WERI-Rb-1 (cell line): ENCODE results near the gene NEBL.
A peak's percentile ranks its signal among the peaks of the same experiment; 100 is the strongest.

Source experiments
- DNase-seq: peaks from one replicate; pipeline ENCODE4 v3.0.0-alpha.2; 2020
- H3K27ac ChIP-seq: fragments of 250-450 bp; sonication (Bioruptor Pico); 2 replicates; pipeline ENCODE4 v1.5.1; 2020; ENCODE audit warnings: mild to moderate bottlenecking, moderate library complexity
- H3K27me3 ChIP-seq: fragments of 250-450 bp; sonication (Bioruptor Pico); 2 replicates; pipeline ENCODE4 v1.5.1; 2021; ENCODE audit warnings: mild to moderate bottlenecking, low read depth, moderate library complexity; ENCODE audit not compliant: insufficient read depth, severe bottlenecking
- H3K36me3 ChIP-seq: fragments of 250-450 bp; sonication (Bioruptor Pico); 2 replicates; pipeline ENCODE4 v1.5.1; 2020; ENCODE audit warnings: mild to moderate bottlenecking, moderate library complexity
- H3K4me3 ChIP-seq: 2 replicates; pipeline ENCODE4 v1.5.1; 2011; ENCODE audit warnings: low read depth, mild to moderate bottlenecking, control low read depth, low read length
- H3K9me3 ChIP-seq: fragments of 250-450 bp; sonication (Bioruptor Pico); 2 replicates; pipeline ENCODE4 v1.5.1; 2021; ENCODE audit warnings: mild to moderate bottlenecking, moderate library complexity; ENCODE audit not compliant: severe bottlenecking
- TF ChIP-seq, protein P1 (sequence below): IDR thresholded peaks from 2 replicates; pipeline ENCODE4 v1.5.1; 2011; ENCODE audit warnings: low read depth, mild to moderate bottlenecking, control low read depth, inconsistent platforms, low read length

The NEBL gene

GRCh38 chr10:20893297-20893696 lies 3.8 kb downstream of the NEBL start:
- Histone ChIP-seq H3K27me3 (no peaks in the 10 kb centered on the region), H3K4me3 (no peak overlapping the region), H3K36me3 (no peaks in the 10 kb centered on the region), H3K27ac (no peak overlapping the region), H3K9me3 (no peaks in the 10 kb centered on the region)
- TF ChIP-seq, protein P1, sequence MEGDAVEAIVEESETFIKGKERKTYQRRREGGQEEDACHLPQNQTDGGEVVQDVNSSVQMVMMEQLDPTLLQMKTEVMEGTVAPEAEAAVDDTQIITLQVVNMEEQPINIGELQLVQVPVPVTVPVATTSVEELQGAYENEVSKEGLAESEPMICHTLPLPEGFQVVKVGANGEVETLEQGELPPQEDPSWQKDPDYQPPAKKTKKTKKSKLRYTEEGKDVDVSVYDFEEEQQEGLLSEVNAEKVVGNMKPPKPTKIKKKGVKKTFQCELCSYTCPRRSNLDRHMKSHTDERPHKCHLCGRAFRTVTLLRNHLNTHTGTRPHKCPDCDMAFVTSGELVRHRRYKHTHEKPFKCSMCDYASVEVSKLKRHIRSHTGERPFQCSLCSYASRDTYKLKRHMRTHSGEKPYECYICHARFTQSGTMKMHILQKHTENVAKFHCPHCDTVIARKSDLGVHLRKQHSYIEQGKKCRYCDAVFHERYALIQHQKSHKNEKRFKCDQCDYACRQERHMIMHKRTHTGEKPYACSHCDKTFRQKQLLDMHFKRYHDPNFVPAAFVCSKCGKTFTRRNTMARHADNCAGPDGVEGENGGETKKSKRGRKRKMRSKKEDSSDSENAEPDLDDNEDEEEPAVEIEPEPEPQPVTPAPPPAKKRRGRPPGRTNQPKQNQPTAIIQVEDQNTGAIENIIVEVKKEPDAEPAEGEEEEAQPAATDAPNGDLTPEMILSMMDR = no peak
- no peak for DNase-seq

DNA sequence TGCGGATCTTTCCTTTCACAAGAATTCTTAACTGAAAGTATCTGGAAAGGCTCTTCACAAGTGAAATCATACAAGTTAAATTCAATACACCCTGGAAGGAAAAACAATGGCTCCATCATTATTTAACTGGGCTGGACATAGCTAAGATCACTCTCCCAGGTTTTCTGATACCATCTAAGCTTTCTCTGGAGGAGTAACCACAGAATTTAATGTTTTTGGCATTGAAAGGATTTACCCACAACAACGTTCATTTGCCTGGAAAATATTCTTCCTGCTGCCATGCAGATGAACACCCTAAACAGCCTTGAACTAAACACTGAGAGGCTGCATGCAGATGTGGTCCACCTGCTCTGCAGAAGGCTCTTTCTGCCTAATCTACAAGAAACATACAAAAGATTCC lies 4.3 kb downstream of the NEBL start:
- no peaks in the 10 kb centered on the region for H3K9me3 ChIP-seq
- H3K27me3 ChIP-seq = no peaks in the 10 kb centered on the region
- TF ChIP-seq, protein P1 = no peak
- H3K36me3 ChIP-seq = no peaks in the 10 kb centered on the region
- H3K4me3 ChIP-seq = no peak overlapping the region
- H3K27ac ChIP-seq = no peak overlapping the region
- no peak for DNase-seq

DNA sequence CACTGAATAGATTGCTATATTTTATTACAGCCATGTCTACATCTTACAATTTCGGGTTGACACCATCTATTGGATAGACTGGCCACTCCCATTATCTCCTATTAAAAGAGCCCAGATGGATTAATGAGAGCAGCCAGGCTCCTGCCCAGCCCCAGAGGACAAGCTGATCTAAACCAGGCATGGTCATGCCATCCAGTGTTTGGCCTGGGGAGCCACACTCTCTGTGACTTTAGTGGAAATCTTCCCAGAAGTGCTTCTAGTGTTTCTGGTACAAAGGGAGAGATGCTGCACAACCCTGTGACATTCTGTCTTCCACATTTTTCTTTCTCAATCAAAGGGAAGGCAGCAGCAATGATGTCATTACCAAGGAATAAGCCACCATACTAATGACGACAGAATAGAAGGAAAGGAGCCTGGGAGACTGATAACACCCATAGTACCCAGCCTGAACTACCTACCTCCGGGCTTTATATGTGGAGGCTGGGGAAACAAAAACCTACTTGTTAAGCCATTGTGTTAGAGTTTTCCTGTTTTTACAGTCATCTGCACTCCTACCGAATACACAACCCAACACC lies 5.0 kb downstream of the NEBL start:
- Histone ChIP-seq H3K4me3 (no peak overlapping the region), H3K27me3 (no peaks in the 10 kb centered on the region), H3K9me3 (no peaks in the 10 kb centered on the region), H3K36me3 (no peaks in the 10 kb centered on the region), H3K27ac (no peak overlapping the region)
- no peak for DNase-seq
- TF ChIP-seq, protein P1 = no peak

DNA sequence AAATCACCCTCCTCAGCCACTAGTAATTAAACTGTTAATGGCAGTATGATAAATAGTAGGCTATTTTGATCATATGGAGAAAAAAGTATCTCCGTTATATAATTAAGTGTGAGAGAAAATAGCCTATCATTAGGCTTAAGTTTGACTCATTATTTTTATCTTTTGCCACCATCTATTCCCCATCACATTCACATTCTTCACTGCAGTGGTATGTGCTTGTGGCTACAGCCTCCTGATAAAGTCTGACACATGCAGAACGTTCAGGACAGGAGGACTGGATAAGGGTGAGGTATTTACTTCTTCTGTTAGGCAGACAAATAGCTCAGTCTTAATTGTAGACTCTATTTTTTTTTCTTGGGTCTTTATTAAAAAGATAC lies 5.8 kb downstream of the NEBL start:
- DNase-seq = no peak
- TF ChIP-seq, protein P1 = no peak

DNA sequence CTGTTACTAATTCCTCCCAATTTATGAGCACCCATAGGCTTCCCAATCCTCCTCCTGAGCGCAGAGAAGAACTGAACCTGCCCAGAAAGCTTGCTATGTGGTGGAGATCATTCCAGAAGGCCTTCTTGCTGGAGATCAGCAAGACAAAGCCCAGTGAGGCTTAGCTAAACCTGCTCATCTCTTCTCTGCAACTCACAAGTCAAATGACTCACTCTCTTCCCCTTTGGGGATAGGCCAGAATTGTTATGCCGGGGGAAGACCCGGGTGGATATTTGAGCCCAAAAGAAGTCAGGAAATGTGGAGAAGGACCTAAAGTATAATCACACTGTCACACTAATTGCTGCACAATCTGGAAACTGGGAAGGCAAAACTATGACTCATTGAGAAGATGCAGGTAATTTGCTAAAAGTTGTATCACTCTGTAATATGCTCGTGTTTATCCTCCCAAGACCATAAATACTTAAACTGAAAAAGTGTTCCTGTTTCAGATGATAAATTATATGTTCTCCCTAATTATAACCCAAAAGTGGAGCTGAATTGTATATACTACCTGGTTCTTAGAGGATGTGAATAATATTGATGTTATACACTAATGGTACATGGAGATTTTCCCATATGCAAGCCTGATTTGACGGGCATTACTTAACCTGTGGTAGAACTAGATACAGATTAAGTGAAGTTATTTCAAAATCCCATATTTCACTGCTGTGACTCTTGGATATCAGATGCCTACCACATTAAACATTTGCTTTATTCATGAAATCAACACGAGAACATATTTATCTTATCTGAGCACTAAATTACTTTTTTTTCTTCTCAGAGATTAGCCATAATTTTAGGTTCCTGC lies 6.4 kb downstream of the NEBL start:
- H3K4me3 ChIP-seq = no peak overlapping the region
- H3K36me3 ChIP-seq = no peaks in the 10 kb centered on the region
- H3K27ac ChIP-seq = no peak overlapping the region
- peak; percentile 16 for DNase-seq
- H3K9me3 ChIP-seq = no peaks in the 10 kb centered on the region
- TF ChIP-seq, protein P1 = no peak
- H3K27me3 ChIP-seq = no peaks in the 10 kb centered on the region

More for the DNA sequence above, 5.8 kb downstream of the NEBL start:
- H3K4me3 ChIP-seq = no peak overlapping the region
- H3K27ac ChIP-seq = no peak overlapping the region
- no peaks in the 10 kb centered on the region for H3K9me3 ChIP-seq
- H3K27me3 ChIP-seq = no peaks in the 10 kb centered on the region
- no peaks in the 10 kb centered on the region for H3K36me3 ChIP-seq
